ENCODE data around the gene EGFL6. TPM values are rescaled to one million over a fixed set of nuclear protein-coding genes. Genes with fewer than 3 reads are reported as not detected.

The EGFL6 gene
- total RNA-seq, 1 experiment from 2014 or later, result 0.96 TPM

- H3K36me3 Mint-ChIP-seq, result peaks cover 15% of the 10 kb centered on the region
- H3K4me3 Mint-ChIP-seq, result peak overlapping the region; percentile 12; the same call in 1 of the 2 replicates
- no peaks in the 10 kb centered on the region for H3K27me3 Mint-ChIP-seq (ENCODE audit: low read depth)
- 0 out of 2 replicates have a peak, but pooled peaks have one; percentile 13 for TF ChIP-seq CTCF (IDR thresholded peaks at IDR 0.05)
- TF ChIP-seq ARID4B (CRISPR knock-in tag; IDR thresholded peaks at IDR 0.05; ENCODE audit: borderline replicate concordance), result no peak
- ChIA-PET CTCF (interaction anchor here (0.7 to 1.3 kb wide), 4 partner anchors 22 to 106 kb away, joined by 3 to 5 read pairs (median 3); no protein-coding TSS in a partner anchor), POLR2A (no interaction called here)
- no peaks in the 10 kb centered on the region for H3K9me3 Mint-ChIP-seq
- ATAC-seq (no peak), DNase-seq (ENCODE audit: low spot score) (no peak)
- peaks cover 6% of the 10 kb centered on the region for H3K4me1 Mint-ChIP-seq
- H3K27ac Mint-ChIP-seq, result no peak overlapping the region
Observed at GRCh38 chrX:13658602-13659001, 89.2 kb downstream of the EGFL6 start.

- Mint-ChIP-seq H3K27me3 (ENCODE audit: low read depth) (no peaks in the 10 kb centered on the region), H3K4me1 (peaks cover 6% of the 10 kb centered on the region), H3K4me3 (peak overlapping the region; percentile 12; the same call in 1 of the 2 replicates), H3K36me3 (peaks cover 15% of the 10 kb centered on the region), H3K9me3 (no peaks in the 10 kb centered on the region), H3K27ac (peak overlapping the region; percentile 63; the same call in 1 of the 2 replicates)
- no peak for DNase-seq (ENCODE audit: low spot score)
- POLR2A ChIA-PET, result no interaction called here
- ATAC-seq, result no peak
- CTCF ChIA-PET, result interaction anchor here (0.7 to 1.3 kb wide), 4 partner anchors 22 to 106 kb away, joined by 3 to 5 read pairs (median 3); no protein-coding TSS in a partner anchor
- TF ChIP-seq ZSCAN18 (CRISPR knock-in tag; IDR thresholded peaks at IDR 0.05), result no peak
- no peak for TF ChIP-seq HMGXB4 (CRISPR knock-in tag; IDR thresholded peaks at IDR 0.05)
- TF ChIP-seq ZNF423 (CRISPR knock-in tag; IDR thresholded peaks at IDR 0.05), result no peak
- no peak for TF ChIP-seq E2F5 (CRISPR knock-in tag; IDR thresholded peaks at IDR 0.05)
- no peak for TF ChIP-seq USF1 (CRISPR knock-in tag; IDR thresholded peaks at IDR 0.05)
- TF ChIP-seq RORB (CRISPR knock-in tag; IDR thresholded peaks at IDR 0.05), result no peak
- TF ChIP-seq ZNF532 (CRISPR knock-in tag; IDR thresholded peaks at IDR 0.05; ENCODE audit: borderline replicate concordance), result no peak
- TF ChIP-seq ZNF317 (CRISPR knock-in tag; IDR thresholded peaks at IDR 0.05; ENCODE audit: borderline replicate concordance, low read depth), result no peak
- TF ChIP-seq OVOL2 (CRISPR knock-in tag; IDR thresholded peaks at IDR 0.05; ENCODE audit: borderline replicate concordance), result no peak
Observed at GRCh38 chrX:13659063-13659462, 89.7 kb downstream of the EGFL6 start.
